Stimulated activated CD4-positive, alpha-beta T cell treated with anti-CD3 and anti-CD28 coated beads, Interleukin-2, amount 100 ng/mL, for 24 hours (primary cell): ENCODE data around the gene ST13.
"Not testable (repeated sequence)": the region's sequence is repeated elsewhere in the genome, so short reads cannot be mapped to it uniquely, and the experiment has no call there.

Source experiments
- DNase-seq, 2 donors: peaks; one replicate each; pipeline ENCODE4 v3.0.0-alpha.2; 2020

The ST13 gene

DNA sequence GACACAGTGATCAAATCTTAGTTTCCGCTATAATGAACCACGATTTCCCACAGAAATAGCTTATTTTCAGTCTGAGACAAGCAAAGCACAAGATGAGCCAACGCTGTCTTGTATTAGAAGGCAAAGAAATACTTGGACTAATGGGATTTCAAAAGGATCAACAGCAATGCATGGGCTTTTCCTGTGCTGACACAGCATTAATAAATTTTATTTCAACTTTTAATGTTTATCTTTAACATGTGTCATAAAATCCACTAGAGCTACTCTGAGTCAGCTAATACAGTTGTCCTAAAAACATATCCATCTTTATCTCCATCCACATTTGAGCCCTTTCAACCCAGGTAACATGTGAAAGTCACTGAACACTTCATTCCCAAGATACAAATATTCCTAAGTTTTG, 21.8 kb downstream of the ST13 start:
- no peak for DNase-seq

DNA sequence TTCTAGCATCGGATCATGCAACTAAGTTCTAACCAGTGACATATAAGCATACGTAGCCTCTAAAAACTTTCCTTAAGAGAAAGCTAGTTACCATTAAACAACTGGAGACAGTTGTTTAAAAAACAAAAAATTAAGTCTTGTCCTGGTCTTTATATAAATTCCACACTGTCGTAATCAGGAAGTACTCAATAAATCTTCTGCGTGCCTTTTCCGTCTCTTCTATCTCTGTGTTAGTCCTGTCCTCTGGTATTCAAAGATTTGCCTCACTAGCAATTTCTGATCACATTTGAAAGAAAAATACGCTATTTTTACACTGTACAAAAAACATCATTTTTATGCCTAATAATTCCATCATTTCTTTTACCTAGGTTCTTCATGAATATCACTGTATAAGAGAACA, 27.3 kb downstream of the ST13 start:
- no peak for DNase-seq

DNA sequence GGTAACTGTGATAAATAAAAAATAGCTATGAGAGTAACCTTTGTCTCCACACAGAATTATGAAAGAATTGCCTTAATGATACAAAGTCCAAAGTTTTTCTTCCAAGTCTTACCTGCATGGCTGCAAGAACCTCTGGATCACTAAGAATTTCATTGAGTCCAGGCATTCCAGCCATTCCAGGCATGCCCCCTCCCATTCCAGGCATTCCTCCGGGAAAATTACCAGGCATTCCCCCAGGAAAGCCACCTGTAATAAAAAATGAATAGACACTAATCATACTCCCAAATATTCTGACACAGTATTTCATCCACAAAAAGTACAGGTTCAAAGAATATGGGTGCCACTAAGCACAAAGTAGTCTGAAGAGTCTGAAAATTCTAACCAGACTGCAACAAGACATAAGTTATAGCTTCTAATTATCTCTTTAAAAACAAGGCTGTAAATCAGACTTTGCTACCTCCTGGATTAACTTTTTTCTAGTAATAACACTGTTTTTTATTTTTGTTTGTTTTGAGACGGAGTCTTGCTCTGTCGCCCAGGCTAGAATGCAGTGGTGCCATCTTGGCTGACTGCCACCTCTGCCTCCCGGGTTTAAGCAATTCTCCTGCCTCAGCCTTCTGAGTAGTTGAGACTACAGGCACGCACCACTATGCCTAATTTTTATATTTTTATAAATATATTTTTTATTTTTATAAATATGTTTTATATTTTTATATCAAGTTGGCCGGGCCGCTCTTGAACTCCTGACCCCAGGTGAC, 29.3 kb downstream of the ST13 start:
- no peak for DNase-seq

DNA sequence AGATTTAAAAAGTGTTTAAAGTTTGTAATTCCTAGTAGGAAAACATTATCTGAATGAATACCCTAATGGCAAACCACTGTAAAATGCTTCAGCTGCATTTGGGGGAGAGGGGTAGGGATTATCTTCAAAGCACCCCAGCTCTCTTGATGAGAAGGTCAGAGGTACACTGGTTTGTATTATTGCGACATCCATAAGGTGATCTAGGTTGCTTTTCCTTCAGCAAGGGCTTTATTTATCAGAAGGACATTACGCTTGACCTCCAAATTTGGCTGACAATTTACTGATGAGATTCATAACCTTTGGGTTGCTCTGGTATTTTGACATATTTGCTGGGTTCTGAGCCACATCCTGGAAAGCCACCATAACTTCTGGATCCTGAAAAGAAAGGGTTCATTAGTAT, 30.1 kb downstream of the ST13 start:
- DNase-seq = not testable (repeated sequence)

DNA sequence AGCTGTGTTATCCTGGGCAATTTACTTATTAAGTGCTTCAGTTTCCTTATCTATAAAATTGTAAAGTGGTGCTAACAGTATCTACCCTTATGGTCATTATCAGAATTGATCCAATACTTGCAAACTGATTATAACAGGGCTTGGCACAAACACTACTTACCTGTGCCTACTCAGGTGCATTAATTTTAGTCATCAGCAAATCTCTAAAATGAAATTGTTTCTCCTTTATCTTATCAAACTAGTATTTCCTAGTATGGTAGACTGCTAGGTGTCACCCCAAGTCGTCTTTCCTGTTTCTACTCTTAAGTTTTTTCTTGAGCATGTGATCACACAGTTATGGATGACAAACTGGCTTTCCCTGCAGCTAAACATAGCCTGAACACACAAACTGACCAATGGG, 33.0 kb downstream of the ST13 start:
- no peak for DNase-seq

DNA sequence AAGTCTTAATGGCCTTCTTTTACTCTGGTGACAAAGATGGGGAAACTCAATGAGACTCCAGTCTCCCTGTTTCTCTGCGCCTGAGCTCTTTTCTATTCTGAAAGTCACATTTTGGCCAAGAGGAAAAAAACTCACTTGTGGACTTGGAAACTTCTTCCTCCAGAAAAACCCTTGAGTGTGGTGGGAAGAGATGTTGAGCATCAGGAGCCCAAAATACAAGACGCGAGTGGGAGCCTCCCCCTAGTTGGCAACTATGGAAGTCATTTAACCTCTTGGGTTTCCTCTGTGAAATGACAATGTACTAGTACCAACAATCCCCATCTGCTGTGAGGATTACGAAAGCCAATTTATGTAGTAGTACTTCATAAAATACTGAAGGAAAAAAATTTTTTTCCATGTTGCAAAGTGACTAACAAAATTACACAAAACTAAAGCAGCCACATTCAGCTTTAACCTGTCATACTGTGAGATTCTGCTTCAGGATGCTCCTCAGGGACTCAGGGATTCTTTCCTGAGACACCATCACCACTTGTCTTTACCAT, 36.8 kb downstream of the ST13 start:
- no peak for DNase-seq

DNA sequence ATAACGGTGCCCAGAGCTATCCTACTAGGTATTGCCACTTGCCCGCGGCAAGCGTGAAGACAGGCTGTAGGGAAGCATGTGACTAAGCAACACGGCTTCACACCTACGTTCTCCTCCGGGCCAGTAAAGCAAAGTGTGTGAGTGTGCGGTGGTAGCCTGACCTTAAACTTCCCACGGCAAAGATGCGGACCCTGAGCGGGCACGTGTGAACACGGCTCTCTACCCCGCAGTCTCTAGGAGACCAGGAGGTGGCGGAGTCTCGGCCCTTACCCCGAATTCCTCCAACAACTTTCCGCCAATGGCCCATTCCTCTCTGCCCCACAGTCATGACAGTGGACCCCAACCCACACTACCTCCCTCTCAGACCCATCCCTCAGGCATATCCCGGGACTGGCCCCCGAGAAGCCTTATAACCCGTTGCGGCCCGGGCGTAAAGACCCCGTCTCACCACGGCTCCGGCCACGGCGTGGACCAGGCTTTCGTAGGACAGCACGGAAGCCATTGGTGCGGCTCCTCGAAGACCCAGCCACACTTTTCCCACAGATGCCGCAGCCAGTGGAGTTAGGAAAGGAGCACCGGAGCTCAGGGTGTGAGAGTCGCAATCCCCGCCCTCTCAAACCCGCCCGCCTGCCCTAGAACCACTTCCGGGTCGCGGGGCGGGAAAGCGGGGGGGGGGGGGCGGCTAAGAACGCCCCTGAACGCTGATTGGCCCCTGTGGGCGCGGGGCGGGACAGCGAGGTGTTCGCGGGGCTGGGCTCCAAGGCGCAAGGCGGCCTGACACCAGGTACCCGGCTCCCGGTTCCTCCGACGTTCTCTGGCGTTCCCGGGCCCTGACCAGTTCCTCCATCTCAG, 37.5 kb downstream of the ST13 start, which contains the start of gene SLC25A17:
Gene SLC25A17, minus strand, starts transcription at position 600 of the 852 bp plus-strand sequence. Its CDS starts 98 bp downstream, at position 502.
- peak; percentile 88 to 90 for DNase-seq

DNA sequence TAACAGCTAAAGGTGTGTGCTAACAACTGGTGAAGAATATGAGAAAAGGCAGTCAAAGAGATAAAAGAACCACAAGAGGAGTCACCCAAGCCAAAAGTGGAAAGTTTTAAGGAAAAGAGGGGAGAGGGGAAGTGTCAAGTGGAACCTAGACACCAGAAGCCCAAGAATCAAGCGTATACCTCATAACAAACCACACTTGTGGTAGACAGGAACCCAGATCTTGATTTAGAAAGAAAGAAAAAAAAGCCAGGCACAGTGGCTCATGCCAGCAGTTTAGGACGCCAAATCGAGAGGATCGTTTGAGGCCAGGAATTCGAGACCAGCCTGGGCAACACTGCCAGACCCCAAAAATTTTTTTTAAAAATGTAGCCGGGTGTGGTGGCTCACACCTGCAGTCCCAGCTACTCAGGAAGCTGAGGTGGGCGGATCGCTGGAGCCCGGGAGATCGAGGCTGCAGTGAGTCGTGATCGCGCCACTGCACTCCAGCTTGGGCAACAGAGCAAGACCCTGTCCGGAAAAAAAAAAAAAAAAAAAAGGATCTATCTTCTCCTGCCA, 38.2 kb downstream of the ST13 start:
- no peak for DNase-seq

DNA sequence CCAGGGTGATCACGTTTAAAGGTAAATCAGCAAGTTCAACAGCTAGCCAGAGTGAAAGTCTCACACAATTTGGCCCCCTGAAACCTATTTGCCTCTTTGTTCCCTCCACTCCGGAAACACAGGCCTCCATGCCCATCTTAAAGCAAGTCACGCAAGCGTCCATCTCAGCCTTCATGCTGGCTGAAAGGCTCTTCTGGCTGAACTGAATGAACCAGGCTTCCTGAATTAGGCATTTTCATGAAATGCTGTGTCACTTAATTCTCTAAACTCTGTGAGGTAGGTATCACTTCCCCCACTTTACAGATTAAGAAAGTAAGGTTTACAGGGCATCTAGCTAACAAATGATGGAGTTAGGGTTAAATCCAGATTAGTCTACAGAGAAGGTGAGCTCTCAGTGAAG, 38.7 kb downstream of the ST13 start:
- DNase-seq = no peak

DNA sequence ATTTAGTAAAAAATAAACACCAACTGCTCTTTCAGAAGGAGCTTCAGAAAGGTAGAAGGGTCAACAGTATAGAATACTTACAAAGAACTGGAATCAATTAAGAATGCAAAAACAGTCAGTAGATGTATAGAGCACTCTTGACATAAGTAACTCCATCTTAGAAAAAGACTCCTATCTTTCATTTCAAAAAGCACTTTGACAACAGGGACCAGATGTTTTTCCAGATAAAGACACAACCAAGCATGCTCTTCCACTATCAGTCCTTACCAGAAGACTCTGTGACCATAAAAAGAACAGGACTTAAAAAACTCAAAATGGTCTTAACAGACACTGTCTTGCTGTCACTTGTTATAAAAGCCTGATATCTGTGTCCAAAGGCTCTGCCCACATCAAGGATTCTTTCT, 42.5 kb downstream of the ST13 start:
- no peak for DNase-seq

DNA sequence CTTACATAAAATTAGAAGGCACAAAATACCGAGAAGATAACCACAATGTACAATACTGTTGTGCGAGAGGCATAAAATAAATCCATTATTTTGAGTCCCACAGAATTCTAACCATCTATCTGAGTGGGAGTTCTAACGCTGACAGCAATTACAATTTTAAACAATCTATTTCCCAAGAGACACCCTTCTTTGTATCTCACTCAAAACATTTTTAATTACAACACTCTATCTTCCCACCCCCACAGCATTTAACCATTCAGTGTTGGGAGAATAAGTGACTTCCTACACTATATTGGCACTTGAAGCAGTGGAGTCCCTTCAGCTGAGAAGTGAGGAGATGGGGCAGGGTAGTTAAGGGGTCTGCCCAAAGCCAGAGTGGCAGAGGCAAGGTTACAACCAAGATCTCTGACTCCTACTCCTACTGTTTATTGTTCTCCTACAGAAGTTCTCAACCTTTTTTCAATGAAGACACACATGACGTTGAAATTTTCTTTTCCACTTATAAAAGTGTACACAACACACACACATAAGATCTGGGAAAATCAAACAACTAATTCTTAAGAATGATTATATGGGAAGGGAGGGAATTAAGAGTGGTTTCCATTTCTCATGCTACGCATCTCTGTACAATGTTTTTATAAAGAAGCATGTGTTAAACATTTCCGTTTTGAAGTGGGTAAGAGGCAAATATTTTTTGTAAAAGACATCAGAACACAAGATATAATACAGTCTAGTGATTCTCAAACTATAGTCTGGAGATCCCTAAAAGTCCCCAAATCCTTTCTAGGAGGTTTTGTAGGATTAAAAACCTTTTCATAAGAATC, 48.2 kb downstream of the ST13 start:
- no peak for DNase-seq

DNA sequence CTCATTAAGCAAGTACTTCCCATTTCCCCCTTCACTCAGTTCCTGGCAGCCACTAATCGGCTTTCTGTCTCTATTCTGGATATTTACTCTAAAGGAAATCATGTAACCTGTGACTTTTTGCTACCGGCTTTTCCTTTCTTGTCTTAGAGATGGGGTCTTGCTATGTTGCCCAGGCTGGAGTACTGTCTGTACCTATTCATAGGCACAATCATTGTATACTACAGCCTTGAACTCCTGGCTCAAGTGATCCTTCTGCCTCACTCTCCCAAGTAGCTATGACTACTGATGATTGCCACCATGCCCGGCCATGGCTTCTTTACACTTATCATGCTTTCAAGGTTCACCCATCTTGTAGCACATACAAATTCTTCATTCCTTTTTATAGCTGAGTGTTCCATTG, 49.7 kb downstream of the ST13 start:
- no peak for DNase-seq

DNA sequence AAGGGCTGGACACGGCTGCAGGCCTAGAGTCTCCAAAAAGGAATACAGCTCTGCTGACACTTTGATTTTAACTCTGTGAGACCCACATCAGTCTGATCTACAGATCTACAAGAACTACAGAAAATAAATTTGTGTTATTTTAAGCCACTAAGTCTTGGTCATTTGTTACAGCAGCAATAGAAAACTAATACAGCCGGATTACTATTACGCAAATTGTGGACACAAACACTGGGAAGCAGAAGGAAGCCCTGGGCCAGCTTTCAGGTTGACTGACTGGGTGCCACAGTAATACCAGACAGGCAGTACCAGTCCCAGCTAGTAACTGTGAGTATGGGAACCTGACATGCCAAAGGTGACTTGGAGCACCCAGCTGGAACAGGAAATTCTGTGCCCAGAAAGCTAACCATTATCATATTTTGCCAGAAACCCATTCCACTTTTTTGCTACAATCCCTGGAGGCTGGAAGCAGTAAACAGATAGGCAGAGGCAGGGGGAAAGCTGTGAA, 50.7 kb downstream of the ST13 start:
- DNase-seq = no peak

DNA sequence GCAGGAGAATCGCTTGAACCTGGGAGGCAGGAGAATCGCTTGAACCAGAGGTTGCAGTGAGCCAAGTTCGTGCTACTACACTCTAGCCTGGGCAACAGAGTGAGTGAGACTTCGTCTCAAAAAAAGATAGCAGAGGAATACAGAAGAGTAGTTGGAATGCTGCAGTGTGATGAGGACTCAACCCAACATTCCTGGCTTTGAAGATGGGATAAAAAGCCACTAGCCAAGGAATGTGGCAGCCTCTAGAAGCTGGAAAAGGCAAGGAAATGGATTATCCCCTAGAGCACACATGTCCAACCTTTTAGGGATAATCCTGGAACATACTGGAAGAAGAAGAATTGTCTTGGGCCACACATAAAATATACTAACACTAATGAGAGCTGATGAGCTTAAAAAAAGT, 51.2 kb downstream of the ST13 start:
- no peak for DNase-seq

DNA sequence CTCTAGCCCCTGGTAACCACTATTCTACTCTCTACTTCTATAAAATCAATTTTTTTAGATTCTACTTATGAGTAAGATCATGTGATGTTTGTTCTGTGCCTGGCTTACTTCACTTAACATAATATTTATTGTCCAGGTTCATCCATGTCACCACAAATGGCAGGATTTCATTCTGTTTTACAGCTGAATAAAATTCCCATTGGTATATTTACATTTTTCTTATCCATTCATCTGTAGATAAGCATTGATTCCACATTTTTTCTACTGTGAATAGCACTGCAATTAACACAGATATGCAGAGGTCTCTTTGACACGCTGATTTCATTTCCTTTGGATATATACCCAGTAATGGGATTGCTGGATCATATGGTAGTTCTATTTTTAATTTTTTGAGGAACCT, 53.1 kb downstream of the ST13 start:
- no peak for DNase-seq

DNA sequence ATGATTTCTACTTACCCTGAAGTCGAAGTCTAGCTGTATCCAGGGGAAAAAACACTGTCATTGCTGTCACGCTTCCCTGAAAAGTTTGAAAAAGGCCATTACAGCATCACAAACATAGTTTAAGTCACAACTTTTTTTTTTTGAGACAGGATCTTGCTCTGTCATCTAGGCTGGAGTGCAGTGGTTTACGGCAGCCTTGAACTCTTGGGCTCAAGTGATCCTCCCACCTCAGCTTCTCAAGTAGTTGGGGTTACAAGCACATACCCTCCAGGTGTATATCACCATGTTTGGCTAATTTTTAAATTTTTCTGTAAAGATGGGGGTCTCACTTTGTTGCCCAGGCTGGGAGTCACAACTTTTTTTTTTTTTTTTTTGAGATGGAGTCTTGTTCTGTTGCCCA, 57.4 kb downstream of the ST13 start:
- no peak for DNase-seq

DNA sequence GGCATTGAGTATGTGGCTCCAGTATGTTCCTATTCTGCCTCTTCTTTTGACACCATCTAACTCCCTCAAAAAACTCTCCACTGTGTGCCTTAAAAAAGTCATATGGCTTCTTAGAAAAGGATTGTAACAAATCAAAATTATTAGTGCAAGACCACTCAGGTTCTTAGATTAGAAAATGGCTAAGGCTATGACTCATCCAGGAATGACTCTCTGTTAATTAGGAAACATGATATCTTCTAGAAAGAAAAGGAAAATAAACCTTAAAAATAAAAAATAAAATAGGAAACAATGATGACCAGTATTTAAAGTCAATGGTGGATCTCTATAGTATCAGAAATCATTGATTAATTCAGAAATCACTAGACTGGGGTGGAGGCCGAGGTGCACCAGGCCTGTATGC, 59.0 kb downstream of the ST13 start:
- DNase-seq = no peak

DNA sequence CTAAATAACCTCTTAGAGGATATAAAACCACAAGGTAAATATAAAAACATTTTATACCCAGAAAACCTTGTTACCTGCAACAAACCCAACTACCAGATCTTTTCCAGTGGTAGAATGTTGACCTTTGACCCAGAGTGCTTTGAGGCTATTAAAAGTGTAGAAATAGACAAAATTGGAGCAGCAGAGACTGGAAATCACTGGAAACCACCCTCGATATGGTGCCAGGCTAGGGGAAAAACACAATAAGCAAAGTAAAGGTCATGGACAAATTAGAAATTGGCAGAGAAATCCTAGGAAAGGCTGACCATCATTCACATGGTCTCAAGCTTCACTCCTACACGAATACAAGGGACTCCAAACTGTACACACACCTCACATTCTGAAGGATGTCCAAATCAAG, 64.0 kb downstream of the ST13 start:
- DNase-seq = no peak

DNA sequence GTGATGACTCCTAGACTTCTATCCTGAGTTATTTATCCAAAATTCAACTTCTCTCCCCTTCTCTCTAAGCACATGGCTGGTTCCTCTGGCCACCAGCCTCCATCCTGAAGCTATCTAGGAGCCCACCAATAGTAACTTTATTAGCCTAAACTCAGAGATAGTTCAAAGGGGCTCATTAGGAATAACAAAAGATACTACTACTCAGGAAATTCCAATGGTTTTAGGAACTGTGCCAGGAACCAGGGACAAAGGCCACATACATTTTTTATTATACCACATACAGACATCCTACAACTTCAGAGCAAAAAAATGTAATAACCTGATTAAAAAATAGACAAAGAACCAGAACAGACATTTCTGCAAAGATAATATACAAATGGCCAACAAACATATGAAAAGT, 65.2 kb downstream of the ST13 start:
- no peak for DNase-seq

DNA sequence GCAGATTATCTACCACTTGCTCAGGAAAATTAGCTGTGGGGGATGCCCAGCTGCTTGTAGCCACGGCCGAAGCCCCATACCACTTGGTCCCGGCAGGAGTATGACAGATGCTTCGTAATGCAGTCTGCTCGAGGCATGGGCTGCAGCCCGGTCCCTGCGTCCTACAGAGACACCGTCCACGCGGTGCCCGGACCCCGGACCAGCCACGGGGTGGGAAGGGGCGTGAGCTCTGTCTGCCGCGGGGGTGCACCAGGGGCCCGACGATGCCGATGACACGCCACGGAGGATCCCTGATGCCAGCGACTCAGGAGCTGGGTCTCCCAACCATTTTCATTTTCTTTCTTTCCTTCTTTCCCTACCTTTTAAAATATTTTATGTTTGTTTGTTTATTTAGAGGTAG, 67.3 kb downstream of the ST13 start:
- no peak for DNase-seq

DNA sequence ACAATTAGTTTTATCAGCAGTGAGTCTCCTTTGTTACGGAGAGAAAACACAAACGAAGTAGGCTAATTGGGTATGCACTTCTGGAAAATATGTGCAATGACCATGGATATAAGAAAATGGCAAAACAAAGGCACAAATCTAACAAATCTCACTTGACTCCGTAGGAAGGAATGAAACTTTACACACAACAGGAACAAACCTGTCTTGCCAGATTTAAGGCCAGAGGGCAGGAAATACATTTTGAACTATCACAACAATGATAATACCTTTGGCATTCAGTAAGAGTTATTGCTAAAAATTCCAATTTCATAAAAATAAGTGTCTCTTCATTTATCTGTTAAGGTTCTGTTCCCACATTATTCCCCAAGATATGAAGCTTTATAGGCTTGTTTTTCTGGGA, 73.9 kb downstream of the ST13 start:
- no peak for DNase-seq

DNA sequence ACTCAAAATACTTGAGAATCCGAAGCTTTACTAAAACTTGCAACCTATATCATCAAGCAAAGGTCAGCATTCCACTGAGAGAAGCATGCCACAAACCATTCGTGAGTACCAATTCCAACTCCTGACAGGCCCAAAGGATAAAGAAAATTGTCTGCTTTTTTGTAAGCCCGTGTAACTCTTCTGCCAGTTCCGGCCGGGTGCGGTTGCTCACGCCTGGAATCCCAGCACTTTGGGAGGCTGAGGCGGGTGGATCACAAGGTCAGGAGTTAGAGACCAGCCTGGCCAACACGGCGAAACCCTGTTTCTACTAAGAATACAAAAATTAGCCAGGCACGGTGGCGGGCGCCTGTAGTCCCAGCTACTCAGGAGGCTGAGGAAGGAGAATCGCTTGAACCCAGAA, 74.7 kb downstream of the ST13 start:
- DNase-seq = not testable (repeated sequence)
